HL-60 (cell line): Measurements from ENCODE around the gene THSD7B.

Source experiments
- DNase-seq, 2 experiments: peaks; one replicate each; pipeline ENCODE4 v3.0.0-alpha.2; 2010 to 2020; ENCODE audit warnings: low read depth in 1 of 2, low spot score in 1 of 2
- H3K27ac ChIP-seq: fragments of 250-450 bp; sonication (Bioruptor Pico); replicated peaks from 2 replicates; pipeline ENCODE4 v1.5.1; 2020; ENCODE audit warnings: mild to moderate bottlenecking, moderate library complexity
- H3K27me3 ChIP-seq: fragments of 250-450 bp; sonication (Bioruptor Pico); 2 replicates; pipeline ENCODE4 v1.5.1; 2021; ENCODE audit warnings: mild to moderate bottlenecking, moderate library complexity; ENCODE audit not compliant: insufficient read depth, poor library complexity, severe bottlenecking
- H3K4me3 ChIP-seq: replicated peaks from 2 replicates; pipeline ENCODE4 v1.5.1; 2011; ENCODE audit warnings: mild to moderate bottlenecking, control low read depth, low read length; ENCODE audit not compliant: insufficient read depth
- GABPA ChIP-seq: IDR thresholded peaks from 2 replicates; pipeline ENCODE4 v1.6.1; 2012; ENCODE audit warnings: low read depth
- POLR2AphosphoS5 ChIP-seq: IDR thresholded peaks from 2 replicates; pipeline ENCODE4 v1.6.1; 2012; ENCODE audit warnings: low read depth
- SPI1 ChIP-seq: IDR thresholded peaks from 2 replicates; pipeline ENCODE4 v1.6.1; 2012; ENCODE audit warnings: low read depth, mild to moderate bottlenecking, borderline replicate concordance
- TF ChIP-seq, protein P1 (sequence below): IDR thresholded peaks from one replicate; pipeline ENCODE4 v1.5.1; 2011; ENCODE audit warnings: low read length, control low read depth, inconsistent platforms; ENCODE audit not compliant: insufficient read depth
- TF ChIP-seq, protein P2 (sequence below): IDR thresholded peaks from 2 replicates; pipeline ENCODE4 v1.6.1; 2012; ENCODE audit warnings: low read depth; ENCODE audit not compliant: insufficient replicate concordance

Gene THSD7B

DNA sequence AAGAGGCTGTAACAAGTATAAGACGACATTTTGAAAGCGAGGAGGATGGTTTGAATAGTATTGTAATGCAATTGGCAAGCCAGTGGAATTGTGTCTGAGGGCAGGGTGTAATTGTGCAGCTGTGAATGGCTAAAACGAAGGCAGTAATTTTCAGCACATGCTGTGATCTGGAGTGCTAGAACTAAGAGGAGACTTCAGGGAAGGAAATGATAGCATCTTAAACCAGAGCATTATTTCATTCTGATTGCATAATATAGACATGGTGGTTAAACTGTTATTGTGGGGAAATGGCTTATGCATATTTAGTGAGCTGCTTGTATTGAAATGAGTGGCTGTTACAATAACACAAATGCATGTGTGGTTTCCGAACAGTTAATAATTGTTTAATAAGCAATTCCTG is 36.3 kb downstream of the THSD7B start:
- no peak overlapping the region for H3K27ac ChIP-seq
- DNase-seq, result no peak
- no peaks in the 10 kb centered on the region for H3K27me3 ChIP-seq
- H3K4me3 ChIP-seq, result no peak overlapping the region
- TF ChIP-seq SPI1, result no peak
- no peak for TF ChIP-seq POLR2AphosphoS5
- TF ChIP-seq GABPA, result no peak
- TF ChIP-seq, protein P1, sequence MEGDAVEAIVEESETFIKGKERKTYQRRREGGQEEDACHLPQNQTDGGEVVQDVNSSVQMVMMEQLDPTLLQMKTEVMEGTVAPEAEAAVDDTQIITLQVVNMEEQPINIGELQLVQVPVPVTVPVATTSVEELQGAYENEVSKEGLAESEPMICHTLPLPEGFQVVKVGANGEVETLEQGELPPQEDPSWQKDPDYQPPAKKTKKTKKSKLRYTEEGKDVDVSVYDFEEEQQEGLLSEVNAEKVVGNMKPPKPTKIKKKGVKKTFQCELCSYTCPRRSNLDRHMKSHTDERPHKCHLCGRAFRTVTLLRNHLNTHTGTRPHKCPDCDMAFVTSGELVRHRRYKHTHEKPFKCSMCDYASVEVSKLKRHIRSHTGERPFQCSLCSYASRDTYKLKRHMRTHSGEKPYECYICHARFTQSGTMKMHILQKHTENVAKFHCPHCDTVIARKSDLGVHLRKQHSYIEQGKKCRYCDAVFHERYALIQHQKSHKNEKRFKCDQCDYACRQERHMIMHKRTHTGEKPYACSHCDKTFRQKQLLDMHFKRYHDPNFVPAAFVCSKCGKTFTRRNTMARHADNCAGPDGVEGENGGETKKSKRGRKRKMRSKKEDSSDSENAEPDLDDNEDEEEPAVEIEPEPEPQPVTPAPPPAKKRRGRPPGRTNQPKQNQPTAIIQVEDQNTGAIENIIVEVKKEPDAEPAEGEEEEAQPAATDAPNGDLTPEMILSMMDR, result no peak
- TF ChIP-seq, protein P2, sequence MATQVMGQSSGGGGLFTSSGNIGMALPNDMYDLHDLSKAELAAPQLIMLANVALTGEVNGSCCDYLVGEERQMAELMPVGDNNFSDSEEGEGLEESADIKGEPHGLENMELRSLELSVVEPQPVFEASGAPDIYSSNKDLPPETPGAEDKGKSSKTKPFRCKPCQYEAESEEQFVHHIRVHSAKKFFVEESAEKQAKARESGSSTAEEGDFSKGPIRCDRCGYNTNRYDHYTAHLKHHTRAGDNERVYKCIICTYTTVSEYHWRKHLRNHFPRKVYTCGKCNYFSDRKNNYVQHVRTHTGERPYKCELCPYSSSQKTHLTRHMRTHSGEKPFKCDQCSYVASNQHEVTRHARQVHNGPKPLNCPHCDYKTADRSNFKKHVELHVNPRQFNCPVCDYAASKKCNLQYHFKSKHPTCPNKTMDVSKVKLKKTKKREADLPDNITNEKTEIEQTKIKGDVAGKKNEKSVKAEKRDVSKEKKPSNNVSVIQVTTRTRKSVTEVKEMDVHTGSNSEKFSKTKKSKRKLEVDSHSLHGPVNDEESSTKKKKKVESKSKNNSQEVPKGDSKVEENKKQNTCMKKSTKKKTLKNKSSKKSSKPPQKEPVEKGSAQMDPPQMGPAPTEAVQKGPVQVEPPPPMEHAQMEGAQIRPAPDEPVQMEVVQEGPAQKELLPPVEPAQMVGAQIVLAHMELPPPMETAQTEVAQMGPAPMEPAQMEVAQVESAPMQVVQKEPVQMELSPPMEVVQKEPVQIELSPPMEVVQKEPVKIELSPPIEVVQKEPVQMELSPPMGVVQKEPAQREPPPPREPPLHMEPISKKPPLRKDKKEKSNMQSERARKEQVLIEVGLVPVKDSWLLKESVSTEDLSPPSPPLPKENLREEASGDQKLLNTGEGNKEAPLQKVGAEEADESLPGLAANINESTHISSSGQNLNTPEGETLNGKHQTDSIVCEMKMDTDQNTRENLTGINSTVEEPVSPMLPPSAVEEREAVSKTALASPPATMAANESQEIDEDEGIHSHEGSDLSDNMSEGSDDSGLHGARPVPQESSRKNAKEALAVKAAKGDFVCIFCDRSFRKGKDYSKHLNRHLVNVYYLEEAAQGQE, result no peak

DNA sequence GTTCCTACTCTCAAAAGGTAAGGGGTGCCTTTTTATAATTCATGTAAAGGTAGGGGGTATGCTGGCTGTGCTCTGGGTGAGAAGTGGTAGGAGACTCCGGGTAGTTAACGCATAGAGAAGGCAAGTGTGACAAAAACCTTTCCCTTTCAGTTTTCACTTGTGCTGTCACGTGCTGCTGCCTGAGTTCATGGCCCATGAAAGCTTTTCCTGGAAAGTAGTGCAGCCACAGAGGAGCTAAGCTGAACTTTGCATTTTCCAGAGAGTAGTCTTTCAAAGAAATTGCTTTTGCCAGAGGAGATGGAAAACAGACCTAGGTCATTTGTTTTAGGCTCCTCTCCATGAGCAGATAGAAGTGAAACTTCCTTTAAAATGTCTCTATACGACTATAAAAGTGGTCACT is 44.7 kb downstream of the THSD7B start:
- no peak for TF ChIP-seq GABPA
- TF ChIP-seq, protein P2, result no peak
- TF ChIP-seq, protein P1, result no peak
- TF ChIP-seq POLR2AphosphoS5, result no peak

DNA sequence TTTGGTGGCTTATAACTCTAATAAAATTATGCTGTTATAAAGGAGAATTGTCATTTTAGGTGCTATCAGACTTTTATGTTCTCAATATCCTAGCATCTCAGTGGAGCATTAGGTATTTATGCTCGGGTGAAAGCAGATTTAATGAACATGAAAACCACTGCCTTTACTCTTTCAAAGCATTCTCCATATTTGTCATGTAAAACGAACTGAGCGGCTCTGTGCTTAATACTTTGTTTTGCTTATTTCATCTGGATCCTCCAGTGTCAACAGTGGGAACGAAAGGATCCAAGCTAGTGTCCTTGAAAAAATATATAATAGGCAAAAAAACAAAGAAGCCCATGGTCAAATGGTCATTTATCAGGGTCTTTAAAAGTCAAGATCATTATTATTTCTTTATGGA is 53.5 kb downstream of the THSD7B start:
- no peak overlapping the region for H3K27ac ChIP-seq
- H3K4me3 ChIP-seq, result no peak overlapping the region
- H3K27me3 ChIP-seq, result peaks cover 5% of the 10 kb centered on the region
- DNase-seq, result no peak
- no peak for TF ChIP-seq POLR2AphosphoS5
- TF ChIP-seq, protein P2, result no peak

More for the DNA sequence above, 44.7 kb downstream of the THSD7B start:
- Histone ChIP-seq H3K27me3 (no peaks in the 10 kb centered on the region), H3K4me3 (no peak overlapping the region), H3K27ac (no peak overlapping the region)
- no peak for DNase-seq

DNA sequence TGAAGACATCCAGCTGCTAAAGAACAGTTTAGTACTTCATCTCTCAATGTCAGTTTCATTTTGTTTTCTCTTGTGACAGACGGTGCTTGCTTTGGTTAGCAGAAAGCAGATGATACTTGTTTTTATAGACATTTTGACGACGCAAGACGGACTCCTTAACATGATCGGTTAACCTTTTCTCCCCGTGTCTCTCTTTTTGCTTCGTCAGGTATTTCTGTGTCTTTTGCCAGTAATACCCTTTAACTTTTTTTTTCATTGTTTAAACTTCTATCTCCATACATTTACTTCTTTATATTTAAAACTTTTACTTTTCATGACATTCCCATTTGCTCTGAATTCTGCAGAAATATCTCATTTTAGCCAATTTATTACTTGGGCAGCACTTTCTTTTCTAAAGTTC is 57.9 kb downstream of the THSD7B start:
- peaks cover 5% of the 10 kb centered on the region for H3K27me3 ChIP-seq
- H3K4me3 ChIP-seq, result no peak overlapping the region
- no peak for DNase-seq
- H3K27ac ChIP-seq, result no peak overlapping the region
- TF ChIP-seq GABPA (no peak), POLR2AphosphoS5 (no peak), SPI1 (no peak)
- TF ChIP-seq, protein P1, result no peak
- TF ChIP-seq, protein P2, result no peak
